ENCODE results near the gene KRT1.

DNA sequence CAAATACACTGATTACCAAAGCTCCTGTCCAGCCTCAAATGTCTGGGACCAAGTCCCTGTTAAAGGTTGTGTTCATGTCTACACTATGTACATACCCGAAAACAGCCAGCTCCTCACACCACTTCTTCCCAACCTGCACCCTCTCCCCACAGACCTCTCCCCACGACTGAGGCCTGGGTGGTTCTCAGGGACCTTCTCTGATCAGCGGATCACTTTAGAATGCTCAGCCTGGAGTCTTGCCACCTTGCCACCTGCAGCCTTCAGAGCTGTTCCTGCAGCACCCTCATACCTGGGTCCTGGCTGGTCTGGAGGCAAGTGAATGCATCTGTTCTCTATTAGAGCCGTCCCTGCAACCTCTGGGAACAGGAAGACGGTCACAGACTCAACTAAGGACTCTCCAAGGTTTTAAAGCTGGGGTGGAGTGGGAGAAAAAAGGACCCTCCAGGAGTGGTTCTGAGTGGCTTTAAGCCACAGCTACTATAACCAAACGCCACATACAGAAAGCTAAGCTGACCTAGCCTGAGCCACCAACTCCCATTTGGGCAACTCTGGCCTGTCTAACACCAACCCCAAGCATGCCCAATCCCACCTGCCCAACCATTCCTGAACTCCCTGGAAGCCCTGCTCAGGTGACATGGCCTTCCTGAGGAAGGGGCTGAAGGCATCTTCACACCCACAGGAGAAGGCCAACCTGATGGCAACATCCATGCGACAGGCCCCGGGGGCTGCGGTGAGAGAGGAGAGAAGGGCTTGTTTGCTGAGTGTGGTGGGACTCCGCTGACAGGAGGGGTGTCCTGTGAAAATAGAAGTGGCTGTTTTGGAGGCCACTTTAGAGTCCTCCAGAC, 36.8 kb downstream of the KRT1 start:
- TF ChIP-seq, protein P1, sequence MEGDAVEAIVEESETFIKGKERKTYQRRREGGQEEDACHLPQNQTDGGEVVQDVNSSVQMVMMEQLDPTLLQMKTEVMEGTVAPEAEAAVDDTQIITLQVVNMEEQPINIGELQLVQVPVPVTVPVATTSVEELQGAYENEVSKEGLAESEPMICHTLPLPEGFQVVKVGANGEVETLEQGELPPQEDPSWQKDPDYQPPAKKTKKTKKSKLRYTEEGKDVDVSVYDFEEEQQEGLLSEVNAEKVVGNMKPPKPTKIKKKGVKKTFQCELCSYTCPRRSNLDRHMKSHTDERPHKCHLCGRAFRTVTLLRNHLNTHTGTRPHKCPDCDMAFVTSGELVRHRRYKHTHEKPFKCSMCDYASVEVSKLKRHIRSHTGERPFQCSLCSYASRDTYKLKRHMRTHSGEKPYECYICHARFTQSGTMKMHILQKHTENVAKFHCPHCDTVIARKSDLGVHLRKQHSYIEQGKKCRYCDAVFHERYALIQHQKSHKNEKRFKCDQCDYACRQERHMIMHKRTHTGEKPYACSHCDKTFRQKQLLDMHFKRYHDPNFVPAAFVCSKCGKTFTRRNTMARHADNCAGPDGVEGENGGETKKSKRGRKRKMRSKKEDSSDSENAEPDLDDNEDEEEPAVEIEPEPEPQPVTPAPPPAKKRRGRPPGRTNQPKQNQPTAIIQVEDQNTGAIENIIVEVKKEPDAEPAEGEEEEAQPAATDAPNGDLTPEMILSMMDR (IDR thresholded peaks at IDR 0.05; ENCODE audit: insufficient read depth, low read depth, low read length): no peak
- TF ChIP-seq EZH2 (IDR thresholded peaks at IDR 0.05; ENCODE audit: insufficient read depth, low read length): no peak

Data from astrocyte (in vitro differentiated cells and primary cell).